ENCODE measurements around the gene GTPBP2. TPM values are rescaled to one million over a fixed set of nuclear protein-coding genes. Genes with fewer than 3 reads are reported as not detected.

GTPBP2 gene
- total and polyA plus RNA-seq, 2 donors (not counting 1 experiment from before 2014, with no cell fraction given): 80.8 to 103 TPM

DNA sequence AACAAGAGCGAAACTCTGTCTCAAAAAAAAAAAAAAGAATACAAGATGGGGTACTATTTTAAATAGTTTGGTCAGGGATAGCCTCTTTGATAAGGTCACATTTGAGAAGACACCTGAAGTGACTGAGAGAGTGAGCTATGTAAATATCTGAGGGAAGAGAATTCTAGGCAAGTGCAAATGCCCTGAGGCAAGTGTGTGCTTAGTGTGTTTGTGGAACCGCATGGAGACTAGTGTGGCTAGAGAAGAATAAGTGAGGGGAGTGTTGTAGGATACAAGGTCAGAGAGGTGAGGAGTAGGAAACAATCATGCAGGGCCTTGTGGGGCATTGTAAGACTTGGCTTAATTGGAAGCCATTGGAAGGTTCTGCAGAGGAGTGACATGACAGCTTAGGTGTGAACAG is 19.2 kb upstream of the GTPBP2 start:
- no peak overlapping the region for H3K4me3 ChIP-seq (ENCODE audit: control extremely low read depth in 1 of 5, extremely low read depth in 1 of 5, insufficient read depth in 1 of 5, low read depth in 2 of 5, low read length in 4 of 5)
- no peaks in the 10 kb centered on the region for H3K9me3 ChIP-seq (ENCODE audit: control extremely low read depth in 1 of 3, control insufficient read depth in 2 of 3, insufficient read depth in 1 of 3, low read length in 2 of 3)
- peaks cover 16% of the 10 kb centered on the region for H3K4me1 Mint-ChIP-seq
- no peak for ATAC-seq (ENCODE audit: low read depth)
- no peaks in the 10 kb centered on the region for H3K36me3 ChIP-seq (replicated peaks in 1 of 2; ENCODE audit: control extremely low read depth in 1 of 2, control insufficient read depth in 1 of 2, extremely low read depth in 1 of 2, insufficient read depth in 2 of 2, low read length in 1 of 2)
- no peak overlapping the region for H3K4me2 ChIP-seq (replicated peaks; ENCODE audit: low read depth, low read length, poor library complexity, severe bottlenecking)
- POLR2A ChIA-PET: no interaction called here
- H3K27ac Mint-ChIP-seq: no peak overlapping the region
- H3K27me3 Mint-ChIP-seq: no peaks in the 10 kb centered on the region
- intact Hi-C loops (cut with micrococcal nuclease): no loop called here
- TF ChIP-seq, protein P1, sequence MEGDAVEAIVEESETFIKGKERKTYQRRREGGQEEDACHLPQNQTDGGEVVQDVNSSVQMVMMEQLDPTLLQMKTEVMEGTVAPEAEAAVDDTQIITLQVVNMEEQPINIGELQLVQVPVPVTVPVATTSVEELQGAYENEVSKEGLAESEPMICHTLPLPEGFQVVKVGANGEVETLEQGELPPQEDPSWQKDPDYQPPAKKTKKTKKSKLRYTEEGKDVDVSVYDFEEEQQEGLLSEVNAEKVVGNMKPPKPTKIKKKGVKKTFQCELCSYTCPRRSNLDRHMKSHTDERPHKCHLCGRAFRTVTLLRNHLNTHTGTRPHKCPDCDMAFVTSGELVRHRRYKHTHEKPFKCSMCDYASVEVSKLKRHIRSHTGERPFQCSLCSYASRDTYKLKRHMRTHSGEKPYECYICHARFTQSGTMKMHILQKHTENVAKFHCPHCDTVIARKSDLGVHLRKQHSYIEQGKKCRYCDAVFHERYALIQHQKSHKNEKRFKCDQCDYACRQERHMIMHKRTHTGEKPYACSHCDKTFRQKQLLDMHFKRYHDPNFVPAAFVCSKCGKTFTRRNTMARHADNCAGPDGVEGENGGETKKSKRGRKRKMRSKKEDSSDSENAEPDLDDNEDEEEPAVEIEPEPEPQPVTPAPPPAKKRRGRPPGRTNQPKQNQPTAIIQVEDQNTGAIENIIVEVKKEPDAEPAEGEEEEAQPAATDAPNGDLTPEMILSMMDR (IDR thresholded peaks at IDR 0.05): no peak
- no peak for TF ChIP-seq EZH2 (IDR thresholded peaks at IDR 0.05; ENCODE audit: borderline replicate concordance, insufficient read depth, low read depth, low read length, poor library complexity, severe bottlenecking)
- H3K79me2 ChIP-seq (ENCODE audit: control insufficient read depth, insufficient read depth, low read length): no peaks in the 10 kb centered on the region
- no peak overlapping the region for H3K9ac ChIP-seq (ENCODE audit: low read length)
- H3K4me3 Mint-ChIP-seq: no peak overlapping the region
- DNase-seq: no peak
- H3K9me3 Mint-ChIP-seq (ENCODE audit: insufficient read depth): no peaks in the 10 kb centered on the region
- H3K27me3 ChIP-seq (replicated peaks in 1 of 4; ENCODE audit: control extremely low read depth in 1 of 4, control insufficient read depth in 3 of 4, insufficient read depth in 4 of 4, low read length in 3 of 4): no peaks in the 10 kb centered on the region
- H3K27ac ChIP-seq (ENCODE audit: low read length in 2 of 2): no peak overlapping the region
- WGBS (ENCODE audit: insufficient coverage): 100% methylated on average over 1 of the region's 2 CpGs
- H3K4me1 ChIP-seq (ENCODE audit: control insufficient read depth in 2 of 2, insufficient read depth in 2 of 2, low read length in 2 of 2): peaks cover 4 to 12% of the 10 kb centered on the region in 2 donors
- H2AFZ ChIP-seq (ENCODE audit: insufficient read depth, low read depth, low read length, poor library complexity, severe bottlenecking): no peak overlapping the region
- H4K20me1 ChIP-seq (ENCODE audit: control insufficient read depth, insufficient read depth, low read length, poor library complexity, severe bottlenecking): no peaks in the 10 kb centered on the region
- CTCF ChIA-PET: interaction anchor here (0.7 to 1.9 kb wide), 4 partner anchors 12 to 121 kb away, joined by 3 to 6 read pairs (median 4); partner anchors contain the start of gene VEGFA

DNA sequence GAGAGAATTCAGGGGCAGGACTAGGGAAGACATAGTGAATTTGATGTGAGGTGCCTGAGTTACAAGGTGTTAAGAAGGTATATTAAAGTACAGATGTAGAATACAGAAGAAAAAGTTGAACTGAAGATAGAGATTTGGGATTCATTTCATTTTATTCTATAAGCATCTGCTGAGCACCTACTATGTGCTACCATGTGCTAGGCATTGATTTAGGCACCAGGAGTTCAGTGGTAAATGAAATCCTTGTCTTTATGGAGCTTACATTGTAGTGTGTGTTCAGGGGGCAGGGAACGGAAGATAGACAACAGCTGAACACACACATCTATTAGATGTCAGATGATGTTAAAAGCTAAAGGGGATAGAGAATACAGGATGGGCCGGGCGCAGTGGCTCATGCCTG is 18.5 kb upstream of the GTPBP2 start:
- ChIA-PET POLR2A (no interaction called here), CTCF (interaction anchor here (0.6 to 1.9 kb wide), 5 partner anchors 11 to 592 kb away, joined by 3 to 6 read pairs (median 4); partner anchors contain the start of gene VEGFA)
- no peaks in the 10 kb centered on the region for H3K27me3 ChIP-seq (replicated peaks in 1 of 4; ENCODE audit: control extremely low read depth in 1 of 4, control insufficient read depth in 3 of 4, insufficient read depth in 4 of 4, low read length in 3 of 4)
- intact Hi-C loops (cut with micrococcal nuclease): no loop called here
- no CpG with 5 or more reads among the region's 3 CpGs for WGBS (ENCODE audit: insufficient coverage)
- no peak overlapping the region for H3K9ac ChIP-seq (ENCODE audit: low read length)
- no peaks in the 10 kb centered on the region for H4K20me1 ChIP-seq (ENCODE audit: control insufficient read depth, insufficient read depth, low read length, poor library complexity, severe bottlenecking)
- Mint-ChIP-seq H3K27me3 (no peaks in the 10 kb centered on the region), H3K27ac (no peak overlapping the region), H3K9me3 (ENCODE audit: insufficient read depth) (no peaks in the 10 kb centered on the region), H3K4me1 (peaks cover 16% of the 10 kb centered on the region), H3K4me3 (no peak overlapping the region)
- DNase-seq: no peak
- no peaks in the 10 kb centered on the region for H3K9me3 ChIP-seq (ENCODE audit: control extremely low read depth in 1 of 3, control insufficient read depth in 2 of 3, insufficient read depth in 1 of 3, low read length in 2 of 3)
- H3K79me2 ChIP-seq (ENCODE audit: control insufficient read depth, insufficient read depth, low read length): no peaks in the 10 kb centered on the region
- peaks cover 4 to 12% of the 10 kb centered on the region in 2 donors for H3K4me1 ChIP-seq (ENCODE audit: control insufficient read depth in 2 of 2, insufficient read depth in 2 of 2, low read length in 2 of 2)
- H3K4me3 ChIP-seq (ENCODE audit: control extremely low read depth in 1 of 5, extremely low read depth in 1 of 5, insufficient read depth in 1 of 5, low read depth in 2 of 5, low read length in 4 of 5): no peak overlapping the region
- peaks cover 0 to 1% of the 10 kb centered on the region in 2 experiments for H3K36me3 ChIP-seq (replicated peaks in 1 of 2; ENCODE audit: control extremely low read depth in 1 of 2, control insufficient read depth in 1 of 2, extremely low read depth in 1 of 2, insufficient read depth in 2 of 2, low read length in 1 of 2)
- H3K27ac ChIP-seq (ENCODE audit: low read length in 2 of 2): no peak overlapping the region
- no peak overlapping the region for H2AFZ ChIP-seq (ENCODE audit: insufficient read depth, low read depth, low read length, poor library complexity, severe bottlenecking)
- TF ChIP-seq, protein P1 (IDR thresholded peaks at IDR 0.05): no peak
- TF ChIP-seq EZH2 (IDR thresholded peaks at IDR 0.05; ENCODE audit: borderline replicate concordance, insufficient read depth, low read depth, low read length, poor library complexity, severe bottlenecking): no peak
- H3K4me2 ChIP-seq (replicated peaks; ENCODE audit: low read depth, low read length, poor library complexity, severe bottlenecking): no peak overlapping the region
- no peak for ATAC-seq (ENCODE audit: low read depth)
